Measurements from ENCODE around the gene TMEM273.
A peak's percentile ranks its signal among the peaks of the same experiment; 100 is the strongest.

Gene TMEM273

GRCh38 chr10:49187950-49188761, at the start of gene TMEM273:
Gene TMEM273 (minus strand): TSS chr10:49188391. CDS start chr10:49188336, 55 bp downstream.
- DNase-seq (ENCODE audit: low spot score), result peak; percentile 82

- no peak for DNase-seq (ENCODE audit: low spot score)
These were observed 49.8 kb upstream of the TMEM273 start for GRCh38 chr10:49237985-49238384.

- no peak for DNase-seq (ENCODE audit: low spot score)
These were observed 47.2 kb upstream of the TMEM273 start for GRCh38 chr10:49235392-49235791.

GRCh38 chr10:49231086-49231820, 43.1 kb upstream of the TMEM273 start:
- no peak for DNase-seq (ENCODE audit: low spot score)

GRCh38 chr10:49230004-49230403, 41.8 kb upstream of the TMEM273 start:
- DNase-seq (ENCODE audit: low spot score), result no peak

- DNase-seq (ENCODE audit: low spot score), result no peak
These were observed 40.5 kb upstream of the TMEM273 start for GRCh38 chr10:49228677-49229076.

GRCh38 chr10:49227406-49227805, 39.2 kb upstream of the TMEM273 start:
- DNase-seq (ENCODE audit: low spot score), result no peak

GRCh38 chr10:49226594-49226993, 38.4 kb upstream of the TMEM273 start:
- DNase-seq (ENCODE audit: low spot score), result no peak

- no peak for DNase-seq (ENCODE audit: low spot score)
These were observed 37.2 kb upstream of the TMEM273 start for GRCh38 chr10:49225218-49225876.

GRCh38 chr10:49223205-49223604, 35.0 kb upstream of the TMEM273 start:
- no peak for DNase-seq (ENCODE audit: low spot score)

- no peak for DNase-seq (ENCODE audit: low spot score)
These were observed 34.0 kb upstream of the TMEM273 start for GRCh38 chr10:49222170-49222569.

GRCh38 chr10:49220679-49221078, 32.5 kb upstream of the TMEM273 start:
- no peak for DNase-seq (ENCODE audit: low spot score)

- DNase-seq (ENCODE audit: low spot score), result no peak
These were observed 31.8 kb upstream of the TMEM273 start for GRCh38 chr10:49220031-49220430.

GRCh38 chr10:49219248-49219647, 31.1 kb upstream of the TMEM273 start:
- DNase-seq (ENCODE audit: low spot score), result no peak

- no peak for DNase-seq (ENCODE audit: low spot score)
These were observed 30.3 kb upstream of the TMEM273 start for GRCh38 chr10:49218480-49218879.

GRCh38 chr10:49217645-49218044, 29.5 kb upstream of the TMEM273 start:
- DNase-seq (ENCODE audit: low spot score), result no peak

- DNase-seq (ENCODE audit: low spot score), result no peak
These were observed 25.0 kb upstream of the TMEM273 start for GRCh38 chr10:49213211-49213610.

GRCh38 chr10:49212783-49213182, 24.6 kb upstream of the TMEM273 start:
- DNase-seq (ENCODE audit: low spot score), result no peak

GRCh38 chr10:49212076-49212475, 23.9 kb upstream of the TMEM273 start:
- DNase-seq (ENCODE audit: low spot score), result no peak

GRCh38 chr10:49208996-49209395, 20.8 kb upstream of the TMEM273 start:
- DNase-seq (ENCODE audit: low spot score), result no peak

- no peak for DNase-seq (ENCODE audit: low spot score)
These were observed 19.8 kb upstream of the TMEM273 start for GRCh38 chr10:49207936-49208487.

- DNase-seq (ENCODE audit: low spot score), result no peak
These were observed 18.9 kb upstream of the TMEM273 start for GRCh38 chr10:49207113-49207512.

- DNase-seq (ENCODE audit: low spot score), result no peak
These were observed 17.0 kb upstream of the TMEM273 start for GRCh38 chr10:49205206-49205605.

Data from activated CD4-positive, alpha-beta T cell treated with anti-CD3 and anti-CD28 coated beads, Interleukin-2, Interleukin-4, amounts not matched to agents 100 ng/mL and 50 ng/mL, durations not matched to agents 16 hours and 8 hours (primary cell).